ENCODE measurements around the gene LTB4R. TPM values are rescaled to one million over a fixed set of nuclear protein-coding genes. Genes with fewer than 3 reads are reported as not detected.

LTB4R gene
- polyA plus RNA-seq, 2 of the 4 experiments (the other 2 are of a cell fraction), result 8.3 to 10.2 TPM

DNA sequence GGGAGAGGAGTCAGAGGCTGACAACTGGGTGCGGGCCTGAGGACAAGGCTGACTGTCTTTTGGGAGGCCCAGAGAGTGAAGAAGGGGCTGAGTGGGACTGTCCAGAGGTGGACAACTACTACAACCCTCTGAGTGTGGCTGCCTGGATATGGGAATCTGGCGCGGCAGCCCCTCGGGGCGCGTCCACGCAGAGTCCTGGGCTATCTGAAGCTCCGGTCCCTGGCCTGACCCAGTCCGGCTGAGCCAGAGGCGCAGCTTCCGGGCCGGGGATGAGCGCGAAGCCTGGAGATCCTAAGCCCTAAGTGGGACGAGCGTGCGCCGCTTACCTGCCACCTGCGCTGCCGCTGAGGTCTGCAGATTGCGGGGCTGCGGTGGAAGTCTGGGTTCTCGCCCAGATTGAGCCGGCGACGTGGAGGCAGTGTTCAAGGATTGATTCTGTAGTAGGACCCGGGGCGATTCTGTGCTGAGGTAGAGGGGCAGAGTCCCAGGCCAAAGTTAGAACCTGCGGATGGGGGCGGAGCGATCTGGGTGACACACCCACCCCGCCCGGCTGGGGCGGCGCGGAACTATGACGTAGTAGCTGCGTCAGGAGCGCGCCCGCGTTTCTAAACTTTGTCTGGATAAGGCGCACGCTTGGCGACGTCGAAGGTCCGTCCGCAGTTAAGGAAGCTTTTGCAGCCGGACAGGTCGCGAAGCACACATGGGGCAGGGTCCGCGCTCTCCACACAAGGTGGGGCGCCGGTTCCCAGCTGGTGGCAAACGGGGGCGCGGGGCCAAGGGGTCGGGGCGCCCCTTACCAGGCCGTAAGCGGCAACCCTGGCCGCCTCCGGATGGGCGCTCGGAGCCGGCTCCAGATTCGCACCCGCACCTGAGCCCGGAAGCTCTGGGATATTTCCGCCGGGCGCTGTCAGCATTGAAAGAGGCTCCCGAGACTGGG lies 11.8 kb upstream of the LTB4R start, which contains the start of the genes DHRS1 and NOP9 (continued):
- TF ChIP-seq, protein P1, sequence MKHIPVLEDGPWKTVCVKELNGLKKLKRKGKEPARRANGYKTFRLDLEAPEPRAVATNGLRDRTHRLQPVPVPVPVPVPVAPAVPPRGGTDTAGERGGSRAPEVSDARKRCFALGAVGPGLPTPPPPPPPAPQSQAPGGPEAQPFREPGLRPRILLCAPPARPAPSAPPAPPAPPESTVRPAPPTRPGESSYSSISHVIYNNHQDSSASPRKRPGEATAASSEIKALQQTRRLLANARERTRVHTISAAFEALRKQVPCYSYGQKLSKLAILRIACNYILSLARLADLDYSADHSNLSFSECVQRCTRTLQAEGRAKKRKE (CRISPR knock-in tag; IDR thresholded peaks at IDR 0.05; ENCODE audit: low read depth), result no peak
- TF ChIP-seq NPAS2 (CRISPR knock-in tag; IDR thresholded peaks at IDR 0.05; ENCODE audit: borderline replicate concordance), result no peak
- TF ChIP-seq MAFK (IDR thresholded peaks at IDR 0.05; ENCODE audit: partially characterized antibody), result no peak
- TF ChIP-seq, protein P2, sequence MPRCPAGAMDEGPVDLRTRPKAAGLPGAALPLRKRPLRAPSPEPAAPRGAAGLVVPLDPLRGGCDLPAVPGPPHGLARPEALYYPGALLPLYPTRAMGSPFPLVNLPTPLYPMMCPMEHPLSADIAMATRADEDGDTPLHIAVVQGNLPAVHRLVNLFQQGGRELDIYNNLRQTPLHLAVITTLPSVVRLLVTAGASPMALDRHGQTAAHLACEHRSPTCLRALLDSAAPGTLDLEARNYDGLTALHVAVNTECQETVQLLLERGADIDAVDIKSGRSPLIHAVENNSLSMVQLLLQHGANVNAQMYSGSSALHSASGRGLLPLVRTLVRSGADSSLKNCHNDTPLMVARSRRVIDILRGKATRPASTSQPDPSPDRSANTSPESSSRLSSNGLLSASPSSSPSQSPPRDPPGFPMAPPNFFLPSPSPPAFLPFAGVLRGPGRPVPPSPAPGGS (IDR thresholded peaks at IDR 0.05), result 0 out of 3 replicates have a peak, but pooled peaks have one; percentile 49
- peak; percentile 78; the same call in 1 of the 2 replicates for TF ChIP-seq PHF8 (IDR thresholded peaks at IDR 0.05; ENCODE audit: borderline replicate concordance, low read depth)
- TF ChIP-seq MAZ (IDR thresholded peaks at IDR 0.05; ENCODE audit: borderline replicate concordance, low read depth, low read length), result peak; percentile 45; the same call in 1 of the 2 replicates
- no peak for TF ChIP-seq BHLHE40 (IDR thresholded peaks at IDR 0.05; ENCODE audit: low read depth, low read length)
- TF ChIP-seq KDM1A (IDR thresholded peaks at IDR 0.05; ENCODE audit: low read depth), result no peak
- no peak for TF ChIP-seq CEBPB (IDR thresholded peaks at IDR 0.05)
- TF ChIP-seq, protein P3, sequence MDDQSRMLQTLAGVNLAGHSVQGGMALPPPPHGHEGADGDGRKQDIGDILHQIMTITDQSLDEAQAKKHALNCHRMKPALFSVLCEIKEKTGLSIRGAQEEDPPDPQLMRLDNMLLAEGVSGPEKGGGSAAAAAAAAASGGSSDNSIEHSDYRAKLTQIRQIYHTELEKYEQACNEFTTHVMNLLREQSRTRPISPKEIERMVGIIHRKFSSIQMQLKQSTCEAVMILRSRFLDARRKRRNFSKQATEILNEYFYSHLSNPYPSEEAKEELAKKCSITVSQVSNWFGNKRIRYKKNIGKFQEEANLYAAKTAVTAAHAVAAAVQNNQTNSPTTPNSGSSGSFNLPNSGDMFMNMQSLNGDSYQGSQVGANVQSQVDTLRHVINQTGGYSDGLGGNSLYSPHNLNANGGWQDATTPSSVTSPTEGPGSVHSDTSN (IDR thresholded peaks at IDR 0.05), result no peak; the same call in 1 of the 2 replicates
- TF ChIP-seq, protein P4, sequence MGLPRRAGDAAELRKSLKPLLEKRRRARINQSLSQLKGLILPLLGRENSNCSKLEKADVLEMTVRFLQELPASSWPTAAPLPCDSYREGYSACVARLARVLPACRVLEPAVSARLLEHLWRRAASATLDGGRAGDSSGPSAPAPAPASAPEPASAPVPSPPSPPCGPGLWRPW (IDR thresholded peaks at IDR 0.05), result no peak
- TF ChIP-seq CHD4 (IDR thresholded peaks at IDR 0.05; ENCODE audit: borderline replicate concordance), result no peak

DNA sequence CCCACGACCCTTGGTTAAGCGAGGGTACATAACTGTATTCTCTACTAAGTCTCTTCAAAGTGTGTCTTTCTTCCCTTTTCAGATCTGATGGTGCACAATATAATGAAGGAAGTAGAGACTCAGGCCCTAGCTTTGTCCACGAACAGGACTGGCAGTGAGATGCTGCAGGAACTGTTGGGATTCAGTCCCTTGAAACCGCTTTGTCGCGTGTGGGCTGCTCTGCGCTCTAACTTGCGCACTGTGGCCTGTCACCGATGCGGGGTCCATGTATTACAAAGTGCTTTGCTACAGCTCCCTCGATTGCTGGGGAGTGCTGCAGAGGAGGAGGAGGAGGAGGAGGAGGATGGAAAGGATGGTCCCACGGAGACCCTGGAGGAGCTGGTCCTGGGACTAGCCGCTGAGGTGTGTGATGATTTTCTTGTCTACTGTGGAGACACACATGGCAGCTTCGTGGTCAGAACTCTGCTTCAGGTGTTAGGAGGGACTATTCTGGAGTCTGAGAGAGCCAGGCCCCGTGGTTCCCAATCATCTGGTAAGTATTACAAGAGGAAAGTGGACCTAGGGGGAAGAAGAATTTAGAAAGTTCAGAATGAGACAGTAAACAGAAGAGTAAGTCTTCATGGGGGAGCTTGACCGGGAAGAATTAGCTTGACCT lies 10.8 kb upstream of the LTB4R start:
- Histone ChIP-seq H3K9me3 (no peaks in the 10 kb centered on the region), H3K27ac (peak overlapping the region; percentile 82 to 92), H3K4me1 (peaks cover 15% of the 10 kb centered on the region; the same call in 2 of the 3 replicates), H3K4me3 (peak overlapping the region; percentile 81), H3K4me2 (peak overlapping the region; percentile 81)
- ChIA-PET CTCF (interaction anchor here (1.7 to 46.6 kb wide), 7 partner anchors 10 to 130 kb away, joined by 4 to 1142 read pairs (median 135); partner anchors contain the start of genes CBLN3, CIDEB, KHNYN and LTB4R), POLR2A (interaction anchor here (1.0 to 3.4 kb wide), 5 partner anchors 8 to 131 kb away, joined by 5 to 53 read pairs (median 9); partner anchors contain the start of genes CIDEB, KHNYN, RABGGTA and TINF2)
- 48% methylated on average over 16 of the region's 16 CpGs for WGBS (ENCODE audit: missing lambda C conversion rate)
- FAIRE-seq, result no peak
- no peak for DNase-seq (ENCODE audit: low read depth in 1 of 2, low spot score in 1 of 2)
- ATAC-seq, result no peak
- TF ChIP-seq ESRRA (IDR thresholded peaks at IDR 0.05; ENCODE audit: borderline replicate concordance, low read length) (no peak), HOXB5 (CRISPR knock-in tag; IDR thresholded peaks at IDR 0.05) (no peak), KDM1A (IDR thresholded peaks at IDR 0.05; ENCODE audit: low read depth) (no peak), MAFK (IDR thresholded peaks at IDR 0.05; ENCODE audit: partially characterized antibody) (no peak), FOXS1 (CRISPR knock-in tag; IDR thresholded peaks at IDR 0.05) (no peak), RAD21 (conservative IDR thresholded peaks at IDR 0.05 in 1 of 2, IDR thresholded peaks at IDR 0.05 in 1 of 2) (no peak), POLR2AphosphoS2 (conservative IDR thresholded peaks at IDR 0.05; ENCODE audit: low read length) (no peak), EHMT2 (IDR thresholded peaks at IDR 0.05; ENCODE audit: low read depth) (no peak), ZNF302 (CRISPR knock-in tag; IDR thresholded peaks at IDR 0.05) (no peak), RCOR1 (IDR thresholded peaks at IDR 0.05; ENCODE audit: low read depth, low read length) (no peak)
